NCI-H187 treated with DMSO at 0.1 percent for 48 hours (cell line): ENCODE data around the gene IFNA8.
"Not testable (repeated sequence)": the region's sequence is repeated elsewhere in the genome, so short reads cannot be mapped to it uniquely, and the experiment has no call there.

Source experiments
- DNase-seq: peaks from one replicate; lab custom pipeline; 2025; lab: John Stamatoyannopoulos, UW

The IFNA8 gene

GRCh38 chr9:21408817-21409216 lies at the start of gene IFNA8:
Gene IFNA8 (plus strand): TSS chr9:21409117. CDS start chr9:21409177, 60 bp downstream.
- no peak for DNase-seq

DNA sequence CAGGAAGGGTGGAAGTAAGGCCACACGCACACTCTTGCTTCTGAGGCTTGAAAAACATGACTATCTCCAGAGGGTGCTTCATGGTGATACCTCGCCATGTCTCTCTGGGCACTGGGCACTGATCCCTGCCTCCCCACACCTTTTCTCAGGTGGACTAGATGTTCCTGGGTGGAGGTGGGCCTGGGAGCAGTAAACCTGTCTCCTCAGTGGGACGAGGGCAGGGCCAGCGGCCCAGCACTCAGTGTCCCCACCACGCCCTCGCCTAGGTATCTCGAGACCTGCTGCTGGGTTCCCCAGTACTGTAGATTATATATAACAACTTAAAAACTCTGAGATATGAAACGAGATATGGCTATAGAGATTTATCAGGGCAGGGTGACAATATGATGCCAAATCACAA lies 46.6 kb upstream of the IFNA8 start:
- DNase-seq, result no peak

GRCh38 chr9:21367169-21367568 lies 41.7 kb upstream of the IFNA8 start:
- not testable (repeated sequence) for DNase-seq

DNA sequence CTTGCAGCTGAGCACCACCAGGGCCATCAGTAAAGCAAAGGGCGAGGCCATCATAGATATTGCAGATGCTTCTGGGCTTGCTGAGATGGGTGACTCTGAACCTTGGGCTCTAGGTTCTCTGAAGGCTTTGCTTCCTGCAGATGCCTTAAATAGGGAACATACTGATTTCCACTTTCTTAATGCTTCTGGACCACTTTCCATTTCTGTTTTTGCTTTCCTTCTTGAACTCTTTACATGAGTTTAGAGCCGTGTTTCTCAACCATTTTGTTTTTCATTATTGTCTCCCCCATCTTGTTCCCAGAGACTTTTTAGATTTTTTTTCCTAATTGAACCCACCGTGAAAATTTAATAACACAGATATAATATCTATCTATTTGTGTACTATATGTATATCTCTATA lies 41.0 kb upstream of the IFNA8 start, which contains the start of gene IFNA13:
IFNA13 (minus strand) TSS at position 101 of the 400 bp plus-strand sequence; CDS start at position 54, 47 bp downstream.
- DNase-seq, result no peak

GRCh38 chr9:21371467-21371866 lies 37.5 kb upstream of the IFNA8 start:
- not testable (repeated sequence) for DNase-seq

GRCh38 chr9:21381448-21382339 lies 27.2 kb upstream of the IFNA8 start:
- peak; percentile 27 for DNase-seq

DNA sequence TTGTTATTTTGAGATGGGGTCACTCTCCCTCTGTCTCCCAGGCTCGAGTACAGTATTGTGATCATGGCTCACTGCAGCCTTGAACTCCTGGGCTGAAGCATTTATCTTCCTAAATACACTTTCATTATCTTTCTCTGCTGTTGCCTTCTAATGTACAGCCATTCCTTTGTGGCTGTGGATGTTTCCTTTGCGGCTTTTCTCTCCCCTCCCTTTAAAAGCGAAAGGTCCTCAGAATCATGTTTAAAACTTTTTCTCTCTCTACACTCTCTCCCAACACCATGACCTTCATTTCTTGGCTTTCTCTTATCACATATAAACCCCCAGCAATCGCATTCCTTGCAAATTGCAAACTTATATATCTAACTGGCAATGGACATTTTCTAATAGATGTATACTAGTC lies 25.3 kb upstream of the IFNA8 start:
- DNase-seq, result no peak

DNA sequence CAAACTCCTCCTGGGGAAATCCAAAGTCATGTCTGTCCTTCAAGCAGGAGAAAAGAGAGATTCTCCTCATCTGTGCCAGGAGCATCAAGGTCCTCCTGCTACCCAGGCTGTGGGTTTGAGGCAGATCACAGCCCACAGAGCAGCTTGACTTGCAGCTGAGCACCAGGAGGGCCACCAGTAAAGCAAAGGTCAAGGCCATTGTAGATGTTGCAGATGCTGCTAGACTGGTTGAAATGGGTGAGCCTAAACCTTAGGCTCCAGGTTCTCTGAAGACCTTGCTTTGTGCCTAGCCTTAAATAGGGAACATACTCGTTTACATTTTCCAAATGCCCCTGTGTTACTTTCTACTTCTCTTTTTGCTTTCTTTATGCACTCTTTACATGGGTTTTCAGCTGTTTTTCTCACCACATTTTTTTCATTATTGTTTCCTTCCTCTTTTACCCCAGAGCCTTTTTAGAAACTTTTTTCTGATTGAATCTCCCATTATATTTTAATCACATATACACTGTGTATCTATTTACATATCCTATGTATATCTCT lies 23.7 kb upstream of the IFNA8 start, which contains the start of gene IFNA2:
IFNA2 (minus strand) TSS at position 268 of the 540 bp plus-strand sequence; CDS start at position 199, 69 bp downstream.
- no peak for DNase-seq

- no peak for DNase-seq
These were observed 16.6 kb upstream of the IFNA8 start for GRCh38 chr9:21392270-21392669.

DNA sequence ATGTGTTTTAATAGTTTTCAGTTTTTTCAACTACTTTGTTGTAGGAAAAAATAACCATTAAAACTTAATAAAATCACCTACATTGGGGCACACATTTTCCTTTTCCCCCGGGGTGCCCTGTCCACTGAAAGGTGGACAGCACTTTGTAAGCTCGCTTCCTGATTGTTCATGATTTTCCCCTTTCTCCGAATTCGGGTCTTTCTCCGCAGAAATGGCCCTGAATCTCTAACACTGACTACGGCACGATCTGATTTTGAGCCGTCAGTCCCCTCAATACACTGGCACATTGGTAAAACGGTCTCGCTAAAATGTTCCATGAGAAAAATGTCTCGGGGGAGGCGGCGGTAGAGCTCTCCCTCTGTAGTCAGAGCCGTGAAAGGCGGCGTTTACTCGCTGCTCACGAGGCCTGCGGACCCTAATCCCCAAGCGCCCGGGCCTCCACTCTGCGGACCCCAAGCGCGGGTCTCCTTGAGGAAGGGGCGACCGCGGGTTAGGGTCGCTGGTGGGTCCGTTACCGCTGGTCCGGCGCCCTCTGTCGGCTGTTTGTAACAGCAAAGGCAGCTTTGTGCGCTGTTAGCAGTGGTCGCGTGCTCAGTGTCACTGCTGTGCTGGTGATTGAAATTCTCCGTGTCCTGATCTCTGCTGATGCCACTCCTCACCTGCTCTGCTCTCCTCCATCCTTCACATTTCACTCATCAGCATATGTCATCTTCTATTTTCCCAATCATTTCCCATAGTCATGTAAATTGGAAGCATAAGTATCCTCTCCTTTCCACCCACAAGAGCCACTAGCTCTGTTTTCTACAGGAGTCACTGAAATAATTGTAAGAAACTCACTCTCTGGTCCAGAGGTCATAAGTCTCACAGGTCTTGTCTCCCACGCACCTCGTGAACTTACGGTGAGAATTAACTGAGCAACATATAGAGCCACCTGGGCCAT lies 12.9 kb upstream of the IFNA8 start:
- DNase-seq, result no peak

DNA sequence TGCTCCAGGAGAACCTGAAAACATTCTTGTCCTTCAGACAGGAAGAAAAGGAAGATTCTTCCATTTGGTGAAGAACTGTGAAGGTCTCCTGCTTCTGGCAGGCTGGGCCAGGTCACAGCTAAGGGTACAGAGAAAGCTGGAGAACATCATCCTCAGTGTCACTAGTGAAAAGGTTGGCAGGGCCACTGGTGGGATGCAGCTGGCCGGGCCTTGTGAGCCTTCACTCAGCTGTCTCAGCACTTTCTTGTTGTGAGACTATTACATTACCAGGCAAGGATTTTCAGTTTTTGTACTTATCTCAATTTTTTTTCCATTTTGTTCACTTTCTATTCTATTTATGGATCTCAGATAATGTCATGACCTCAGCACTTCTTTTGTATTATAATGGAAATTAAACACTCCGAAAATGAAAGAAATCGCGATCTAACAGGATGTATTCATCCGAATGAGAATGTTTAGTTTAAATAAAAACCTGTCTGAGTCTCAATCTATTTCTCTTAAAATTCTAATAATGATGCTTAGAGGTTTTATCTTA lies 9.9 kb upstream of the IFNA8 start:
- DNase-seq, result no peak

DNA sequence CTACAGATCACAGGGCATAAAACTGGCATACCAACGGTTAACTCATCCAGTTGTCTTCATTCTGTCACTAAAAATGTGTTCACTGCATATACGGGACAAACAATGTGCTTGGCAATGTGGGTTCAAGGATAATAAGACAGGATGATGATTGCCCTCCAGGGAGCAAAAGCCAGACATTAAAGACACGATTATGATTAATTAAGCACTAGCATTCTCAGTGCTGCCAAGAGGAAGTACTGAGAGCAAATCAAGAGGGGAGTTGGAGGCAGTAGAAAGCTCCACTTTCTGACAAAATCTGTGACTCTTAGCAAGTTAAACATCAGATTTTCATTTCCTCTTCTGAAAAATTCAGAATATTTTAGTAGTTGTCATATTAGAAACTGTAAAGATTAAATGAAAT lies 9.0 kb upstream of the IFNA8 start:
- no peak for DNase-seq

DNA sequence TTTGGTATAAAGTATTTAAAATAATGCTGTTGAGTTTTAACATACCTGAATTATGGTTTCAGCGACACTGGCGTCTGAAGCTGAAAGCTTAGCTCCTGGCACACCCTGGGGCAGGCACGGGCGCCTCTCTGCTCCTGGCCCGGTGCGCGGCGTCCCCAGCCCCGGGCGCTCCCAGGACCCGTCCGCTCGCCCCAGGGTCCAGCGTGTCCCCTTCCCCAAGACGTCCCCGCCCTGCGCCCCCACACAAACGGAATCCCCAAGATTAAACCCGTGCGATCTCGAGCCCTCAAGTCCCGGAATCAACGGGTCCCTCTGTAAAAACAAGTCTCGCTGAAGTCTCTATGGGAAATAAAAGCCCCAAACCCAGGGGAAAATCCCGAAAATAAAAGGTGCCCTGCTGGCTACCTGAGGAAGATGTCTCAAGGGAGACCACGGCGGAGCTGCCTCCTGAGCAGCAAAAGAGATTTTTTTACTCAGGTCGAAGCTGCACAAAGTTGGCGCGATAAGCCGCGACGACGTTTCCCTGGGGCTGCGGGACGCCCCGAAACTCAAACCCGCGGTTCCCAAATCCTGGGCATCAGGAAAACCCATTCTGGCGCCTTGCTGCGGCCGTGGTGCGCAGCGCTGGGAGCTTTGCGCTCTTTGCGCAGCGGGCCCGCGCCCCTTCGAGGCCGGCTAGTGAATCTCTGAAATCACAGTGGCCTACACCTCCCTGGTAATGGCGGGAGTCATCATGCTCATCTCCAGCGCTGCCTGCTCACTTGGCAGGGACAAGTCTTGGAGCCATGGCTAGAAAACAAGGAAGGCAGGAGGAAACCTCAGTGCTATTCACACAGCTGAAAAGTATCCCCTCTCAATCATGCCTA lies 6.3 kb upstream of the IFNA8 start:
- no peak for DNase-seq

- no peak for DNase-seq
These were observed 4.8 kb upstream of the IFNA8 start for GRCh38 chr9:21404146-21404545.

- no peak for DNase-seq
These were observed 3.2 kb downstream of the IFNA8 start for GRCh38 chr9:21412107-21412506.

DNA sequence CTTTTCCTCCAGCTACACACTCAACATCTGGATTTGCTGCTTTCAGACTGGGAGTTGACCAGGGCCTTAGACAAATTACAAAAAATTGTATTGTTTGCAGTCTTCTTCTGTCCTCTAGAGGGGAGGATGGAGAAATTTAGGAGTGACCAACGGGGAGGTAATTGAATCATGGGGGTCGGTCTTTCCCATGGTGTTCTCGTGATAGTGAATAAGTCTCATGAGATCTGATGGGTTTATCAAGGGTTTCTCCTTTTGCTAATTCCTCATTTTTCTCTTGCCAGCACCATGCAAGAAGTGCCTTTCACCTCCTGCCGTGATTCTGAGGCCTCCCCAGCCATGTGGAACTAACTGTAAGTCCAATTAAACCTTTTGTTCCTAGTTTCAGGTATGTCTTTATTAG lies 4.2 kb downstream of the IFNA8 start:
- no peak for DNase-seq

GRCh38 chr9:21413624-21414023 lies 4.7 kb downstream of the IFNA8 start:
- no peak for DNase-seq

- DNase-seq, result no peak
These were observed 5.5 kb downstream of the IFNA8 start for GRCh38 chr9:21414220-21414940.

GRCh38 chr9:21415493-21416267 lies 6.8 kb downstream of the IFNA8 start:
- no peak for DNase-seq
